ENCODE measurements around the gene FIGNL1.

- TF ChIP-seq POLR2A (IDR thresholded peaks at IDR 0.05) = no peak
- no peak for TF ChIP-seq CTCF (IDR thresholded peaks at IDR 0.05)
Observed at GRCh38 chr7:50469181-50469580, 19.0 kb upstream of the FIGNL1 start.
